ENCODE results near the gene ANKMY1.

The ANKMY1 gene

DNA sequence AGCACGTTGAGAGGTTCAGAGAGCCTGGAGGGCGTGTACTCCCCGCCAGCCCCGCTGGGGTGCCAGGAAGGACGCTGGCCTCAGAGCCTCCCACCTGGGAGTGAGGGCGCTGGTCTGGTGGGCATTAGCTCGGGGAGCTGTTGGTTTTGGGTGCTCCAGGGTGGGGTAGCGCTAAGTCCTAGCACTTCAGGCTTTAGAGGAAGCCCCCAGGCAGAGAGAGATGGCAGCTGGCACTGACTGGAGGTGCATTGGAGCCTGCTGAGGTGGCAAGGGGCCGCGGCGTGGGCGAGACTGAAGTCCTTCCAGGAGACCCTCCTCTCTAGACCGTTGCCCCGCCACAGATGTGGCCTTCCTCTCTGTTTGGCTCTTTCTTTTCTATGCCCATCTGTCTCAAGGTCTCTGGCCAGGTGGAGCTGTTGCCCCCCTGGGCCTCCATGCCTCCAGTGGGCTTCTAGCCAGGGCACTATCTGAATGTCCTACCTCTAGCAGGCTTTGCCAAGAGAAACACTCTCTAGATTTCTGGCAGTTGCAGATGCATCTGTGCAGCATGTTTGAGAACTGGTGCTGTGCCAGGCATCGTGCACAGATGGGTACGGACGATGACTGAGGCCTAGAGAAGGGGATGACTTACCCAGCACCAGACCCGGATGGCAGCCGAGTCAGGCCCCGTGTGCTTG, 35.4 kb upstream of the ANKMY1 start:
- H3K27me3 ChIP-seq (ENCODE audit: low read depth, low read length): no peaks in the 10 kb centered on the region
- H4K20me1 ChIP-seq (ENCODE audit: insufficient read depth, low read length): no peaks in the 10 kb centered on the region
- TF ChIP-seq, protein P1, sequence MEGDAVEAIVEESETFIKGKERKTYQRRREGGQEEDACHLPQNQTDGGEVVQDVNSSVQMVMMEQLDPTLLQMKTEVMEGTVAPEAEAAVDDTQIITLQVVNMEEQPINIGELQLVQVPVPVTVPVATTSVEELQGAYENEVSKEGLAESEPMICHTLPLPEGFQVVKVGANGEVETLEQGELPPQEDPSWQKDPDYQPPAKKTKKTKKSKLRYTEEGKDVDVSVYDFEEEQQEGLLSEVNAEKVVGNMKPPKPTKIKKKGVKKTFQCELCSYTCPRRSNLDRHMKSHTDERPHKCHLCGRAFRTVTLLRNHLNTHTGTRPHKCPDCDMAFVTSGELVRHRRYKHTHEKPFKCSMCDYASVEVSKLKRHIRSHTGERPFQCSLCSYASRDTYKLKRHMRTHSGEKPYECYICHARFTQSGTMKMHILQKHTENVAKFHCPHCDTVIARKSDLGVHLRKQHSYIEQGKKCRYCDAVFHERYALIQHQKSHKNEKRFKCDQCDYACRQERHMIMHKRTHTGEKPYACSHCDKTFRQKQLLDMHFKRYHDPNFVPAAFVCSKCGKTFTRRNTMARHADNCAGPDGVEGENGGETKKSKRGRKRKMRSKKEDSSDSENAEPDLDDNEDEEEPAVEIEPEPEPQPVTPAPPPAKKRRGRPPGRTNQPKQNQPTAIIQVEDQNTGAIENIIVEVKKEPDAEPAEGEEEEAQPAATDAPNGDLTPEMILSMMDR (IDR thresholded peaks at IDR 0.05; ENCODE audit: low read depth, low read length): no peak
- TF ChIP-seq EZH2phosphoT487 (IDR thresholded peaks at IDR 0.05; ENCODE audit: low read depth): no peak
- H3K9ac ChIP-seq (ENCODE audit: low read length): no peak overlapping the region
- H3K4me2 ChIP-seq (ENCODE audit: low read length): no peak overlapping the region
- H3K27ac ChIP-seq (ENCODE audit: low read length): no peak overlapping the region
- no peak overlapping the region for H2AFZ ChIP-seq (ENCODE audit: low read depth, low read length)
- H3K9me3 ChIP-seq (ENCODE audit: insufficient read depth, low read length): no peaks in the 10 kb centered on the region
- H3K79me2 ChIP-seq (ENCODE audit: low read length): peaks cover 42% of the 10 kb centered on the region
- peaks cover under 1% of the 10 kb centered on the region; the same call in 1 of the 2 replicates for H3K4me1 ChIP-seq (ENCODE audit: low read length)
- no peak overlapping the region for H3K4me3 ChIP-seq (ENCODE audit: low read length)
- H3K36me3 ChIP-seq (replicated peaks; ENCODE audit: low read depth, low read length): no peaks in the 10 kb centered on the region

DNA sequence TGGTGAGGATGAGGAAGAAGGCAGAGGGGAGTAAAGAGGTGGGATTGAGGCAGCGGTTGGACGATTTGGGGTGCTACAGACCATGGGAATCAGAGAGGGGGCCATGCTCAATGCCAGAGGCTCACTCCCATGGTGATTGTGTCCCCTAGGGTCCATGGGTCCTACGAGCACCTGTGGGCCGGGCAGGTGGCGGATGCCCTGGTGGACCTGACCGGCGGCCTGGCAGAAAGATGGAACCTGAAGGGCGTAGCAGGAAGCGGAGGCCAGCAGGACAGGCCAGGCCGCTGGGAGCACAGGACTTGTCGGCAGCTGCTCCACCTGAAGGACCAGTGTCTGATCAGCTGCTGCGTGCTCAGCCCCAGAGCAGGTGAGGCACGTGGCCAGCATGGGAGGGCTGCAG, 34.0 kb upstream of the ANKMY1 start:
- no peaks in the 10 kb centered on the region for H3K36me3 ChIP-seq (replicated peaks; ENCODE audit: low read depth, low read length)
- H3K9me3 ChIP-seq (ENCODE audit: insufficient read depth, low read length): no peaks in the 10 kb centered on the region
- H3K27me3 ChIP-seq (ENCODE audit: low read depth, low read length): no peaks in the 10 kb centered on the region
- H3K79me2 ChIP-seq (ENCODE audit: low read length): peaks cover 55% of the 10 kb centered on the region
- no peak overlapping the region for H3K4me2 ChIP-seq (ENCODE audit: low read length)
- H2AFZ ChIP-seq (ENCODE audit: low read depth, low read length): no peak overlapping the region
- H4K20me1 ChIP-seq (ENCODE audit: insufficient read depth, low read length): peaks cover 10% of the 10 kb centered on the region
- peaks cover 9% of the 10 kb centered on the region for H3K4me1 ChIP-seq (ENCODE audit: low read length)
- no peak overlapping the region for H3K9ac ChIP-seq (ENCODE audit: low read length)
- TF ChIP-seq, protein P1 (IDR thresholded peaks at IDR 0.05; ENCODE audit: low read depth, low read length): no peak
- H3K27ac ChIP-seq (ENCODE audit: low read length): no peak overlapping the region
- no peak overlapping the region for H3K4me3 ChIP-seq (ENCODE audit: low read length)

DNA sequence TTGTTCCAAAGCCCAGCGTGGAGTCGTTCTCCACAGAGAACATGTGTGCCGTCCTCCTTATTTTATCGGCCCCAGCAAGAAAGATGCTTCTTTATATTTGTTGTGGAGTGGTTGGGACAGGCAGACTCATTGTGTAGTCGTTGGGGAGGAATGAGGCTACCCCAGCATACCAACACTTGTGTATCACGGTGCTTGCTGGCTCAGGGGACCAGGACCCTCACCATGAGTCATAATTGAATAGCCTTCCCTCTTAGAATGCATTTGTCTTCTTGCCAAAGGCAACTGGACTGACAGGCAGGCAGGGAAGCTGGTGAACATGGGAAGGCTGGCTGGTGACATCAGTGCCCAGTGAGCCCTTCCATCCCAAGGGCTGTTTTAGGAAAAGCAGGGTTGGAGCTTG, 33.4 kb upstream of the ANKMY1 start:
- TF ChIP-seq, protein P1 (IDR thresholded peaks at IDR 0.05; ENCODE audit: low read depth, low read length): no peak
- no peak for TF ChIP-seq EZH2phosphoT487 (IDR thresholded peaks at IDR 0.05; ENCODE audit: low read depth)
- Histone ChIP-seq H4K20me1 (ENCODE audit: insufficient read depth, low read length) (peaks cover 10% of the 10 kb centered on the region), H3K4me1 (ENCODE audit: low read length) (peaks cover 9% of the 10 kb centered on the region), H3K27ac (ENCODE audit: low read length) (no peak overlapping the region), H3K79me2 (ENCODE audit: low read length) (peaks cover 56% of the 10 kb centered on the region), H2AFZ (ENCODE audit: low read depth, low read length) (no peak overlapping the region), H3K36me3 (replicated peaks; ENCODE audit: low read depth, low read length) (no peaks in the 10 kb centered on the region), H3K9me3 (ENCODE audit: insufficient read depth, low read length) (no peaks in the 10 kb centered on the region), H3K27me3 (ENCODE audit: low read depth, low read length) (no peaks in the 10 kb centered on the region), H3K4me3 (ENCODE audit: low read length) (no peak overlapping the region), H3K4me2 (ENCODE audit: low read length) (no peak overlapping the region), H3K9ac (ENCODE audit: low read length) (no peak overlapping the region)

DNA sequence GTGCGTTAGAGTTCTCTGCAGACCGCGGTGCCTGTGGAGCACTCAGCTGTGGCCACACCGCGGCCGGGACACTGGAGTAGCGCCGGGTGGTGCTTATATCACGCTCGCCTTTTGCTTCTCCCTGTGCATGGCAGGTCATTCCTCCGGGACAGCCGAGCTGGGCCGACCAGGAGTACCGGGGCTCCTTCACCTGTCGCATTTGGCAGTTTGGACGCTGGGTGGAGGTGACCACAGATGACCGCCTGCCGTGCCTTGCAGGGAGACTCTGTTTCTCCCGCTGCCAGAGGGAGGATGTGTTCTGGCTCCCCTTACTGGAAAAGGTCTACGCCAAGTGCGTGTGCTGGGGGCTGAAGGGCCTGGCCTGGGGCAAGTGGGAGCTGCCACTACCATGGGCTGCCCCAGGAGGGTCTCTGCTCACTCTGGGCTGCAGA, 32.9 kb upstream of the ANKMY1 start:
- Histone ChIP-seq H3K4me1 (ENCODE audit: low read length) (peaks cover 9% of the 10 kb centered on the region), H3K4me3 (ENCODE audit: low read length) (no peak overlapping the region), H3K27ac (ENCODE audit: low read length) (no peak overlapping the region), H2AFZ (ENCODE audit: low read depth, low read length) (no peak overlapping the region), H4K20me1 (ENCODE audit: insufficient read depth, low read length) (peaks cover 10% of the 10 kb centered on the region), H3K79me2 (ENCODE audit: low read length) (peaks cover 60% of the 10 kb centered on the region), H3K9me3 (ENCODE audit: insufficient read depth, low read length) (no peaks in the 10 kb centered on the region), H3K27me3 (ENCODE audit: low read depth, low read length) (no peaks in the 10 kb centered on the region), H3K36me3 (replicated peaks; ENCODE audit: low read depth, low read length) (no peaks in the 10 kb centered on the region), H3K4me2 (ENCODE audit: low read length) (no peak overlapping the region), H3K9ac (ENCODE audit: low read length) (no peak overlapping the region)
- TF ChIP-seq EZH2phosphoT487 (IDR thresholded peaks at IDR 0.05; ENCODE audit: low read depth): no peak
- TF ChIP-seq, protein P1 (IDR thresholded peaks at IDR 0.05; ENCODE audit: low read depth, low read length): no peak

Data from OCI-LY3 (cell line).